Heart left ventricle (tissue), 13 donors: Measurements from ENCODE around the gene BACH2.

ENCODE experiments used
- POLR2A ChIP-seq, 2 donors: fragments of 450-650 bp; IDR thresholded peaks; one replicate each; pipeline ENCODE4 v1.6.1; 2017; ENCODE audit warnings: antibody characterized with exemption in 2 of 2, mild to moderate bottlenecking in 2 of 2, moderate library complexity in 2 of 2
- TF ChIP-seq, protein P1 (sequence below), 12 donors: fragments of 200-600 bp; sonication (generic) in 4 of 12; IDR thresholded peaks; one replicate each; pipeline versions ENCODE4 v1.5.0 to v1.8.0; 2018 to 2022; ENCODE audit warnings: antibody characterized with exemption in 12 of 12, mild to moderate bottlenecking in 5 of 12
- donor health status: ischemic (EF 13 %, LVEDD 7.1; RV severe dilation, severe dysfunction).
- donor health status: DM: no; HTN: yes; CAD: no.
- donor health status: DM: no; HTN: no; CAD: no.
- donor health status: ischemic (EF 25% LVEDD 6.9; RV normal size, moderate dysfunction).
- donor health status: ischemic (EF 25% LVEDD 5.7; RV mildly dilated, moderate dysfunction).
- donor health status: ischemic (EF 35%, LVEDD 5.7; RV mildly dilated, moderate dysfunction).
- donor health status: nonischemic (EF 11% LVEDD 7.7; RV severe dilation, severe dysfunction).
- donor health status: DM: yes; HTN: yes; CAD: no.
- donor health status: PGD.
- donor health status: ischemic (EF 29% LVEDD 5.4; RV normal size, mild dysfunction).
- donor health status: nonischemic (EF 23%, LVEDD 6.1; RV moderate dilation, normal function).

DNA sequence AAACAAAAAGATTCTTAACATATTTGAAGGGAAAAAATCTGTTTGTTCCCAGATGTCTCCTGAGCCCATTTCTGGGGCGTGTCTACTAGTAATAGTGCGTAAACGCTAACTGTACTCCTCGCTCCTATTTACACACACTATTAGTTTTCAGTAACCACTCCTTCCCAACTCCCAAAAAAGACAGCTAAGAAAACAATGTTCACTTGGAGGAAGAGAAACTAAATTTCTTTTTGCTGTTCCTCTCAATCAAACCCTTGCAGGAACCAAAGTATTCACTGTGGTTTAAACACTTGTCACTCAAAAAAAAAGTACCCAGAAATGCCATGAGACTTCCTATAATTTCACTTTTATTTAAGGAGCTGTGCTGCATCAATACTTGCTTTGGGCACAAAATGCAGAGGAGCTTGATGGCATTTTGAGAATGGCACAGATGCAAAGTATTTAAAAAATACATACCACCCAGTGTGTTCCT lies 118.2 kb downstream of the BACH2 start:
- no peak for TF ChIP-seq POLR2A (IDR thresholded peaks at IDR 0.05)
- TF ChIP-seq, protein P1, sequence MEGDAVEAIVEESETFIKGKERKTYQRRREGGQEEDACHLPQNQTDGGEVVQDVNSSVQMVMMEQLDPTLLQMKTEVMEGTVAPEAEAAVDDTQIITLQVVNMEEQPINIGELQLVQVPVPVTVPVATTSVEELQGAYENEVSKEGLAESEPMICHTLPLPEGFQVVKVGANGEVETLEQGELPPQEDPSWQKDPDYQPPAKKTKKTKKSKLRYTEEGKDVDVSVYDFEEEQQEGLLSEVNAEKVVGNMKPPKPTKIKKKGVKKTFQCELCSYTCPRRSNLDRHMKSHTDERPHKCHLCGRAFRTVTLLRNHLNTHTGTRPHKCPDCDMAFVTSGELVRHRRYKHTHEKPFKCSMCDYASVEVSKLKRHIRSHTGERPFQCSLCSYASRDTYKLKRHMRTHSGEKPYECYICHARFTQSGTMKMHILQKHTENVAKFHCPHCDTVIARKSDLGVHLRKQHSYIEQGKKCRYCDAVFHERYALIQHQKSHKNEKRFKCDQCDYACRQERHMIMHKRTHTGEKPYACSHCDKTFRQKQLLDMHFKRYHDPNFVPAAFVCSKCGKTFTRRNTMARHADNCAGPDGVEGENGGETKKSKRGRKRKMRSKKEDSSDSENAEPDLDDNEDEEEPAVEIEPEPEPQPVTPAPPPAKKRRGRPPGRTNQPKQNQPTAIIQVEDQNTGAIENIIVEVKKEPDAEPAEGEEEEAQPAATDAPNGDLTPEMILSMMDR (IDR thresholded peaks at IDR 0.05) = no peak
